HG03432 (cell line): ENCODE measurements around the gene SLC39A13.

ENCODE experiments used
- ATAC-seq: cut with Tn5 transposase; IDR thresholded peaks from one replicate; pipeline ENCODE4 v1.9.1; 2021; ENCODE audit warnings: mild to moderate bottlenecking, moderate library complexity; ENCODE audit not compliant: unreplicated experiment

The SLC39A13 gene

DNA sequence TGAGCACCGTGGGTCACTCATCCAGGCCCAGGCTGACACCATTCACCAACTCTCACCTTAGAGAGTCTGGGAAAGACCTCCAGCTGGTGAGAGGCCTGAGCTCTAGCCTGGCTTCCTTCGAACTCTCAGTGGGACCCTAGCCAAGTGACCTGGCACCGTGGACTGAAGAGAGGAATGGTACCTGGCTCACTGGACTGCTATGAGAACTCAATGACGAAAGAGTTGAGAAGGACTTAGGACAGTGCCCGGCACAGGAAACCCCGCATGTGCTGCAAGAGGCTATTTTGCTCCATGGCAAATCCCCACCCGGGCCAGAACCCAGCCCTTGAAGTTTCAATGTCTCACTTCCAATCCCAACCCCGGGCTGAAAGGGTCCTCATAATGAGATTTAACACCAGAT lies 41.2 kb downstream of the SLC39A13 start:
- ATAC-seq: no peak

DNA sequence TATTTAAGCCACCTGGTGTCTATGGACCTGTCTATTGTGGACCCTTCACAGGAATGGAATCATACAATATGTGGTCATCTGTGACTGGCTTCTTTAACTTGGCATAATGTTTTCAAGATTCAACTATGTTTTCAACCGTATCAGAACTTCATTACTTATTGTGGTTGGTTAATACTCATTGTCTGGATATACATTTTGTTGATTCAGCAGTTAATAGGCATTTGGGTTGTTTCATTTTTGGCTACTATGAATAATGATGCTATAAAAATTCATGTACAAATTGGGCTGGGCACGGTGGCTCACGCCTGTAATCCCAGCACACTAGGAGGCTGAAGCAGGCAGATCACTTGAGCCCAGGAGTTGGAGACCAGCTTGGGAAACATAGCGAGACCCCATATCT lies 43.0 kb downstream of the SLC39A13 start:
- ATAC-seq: no peak

DNA sequence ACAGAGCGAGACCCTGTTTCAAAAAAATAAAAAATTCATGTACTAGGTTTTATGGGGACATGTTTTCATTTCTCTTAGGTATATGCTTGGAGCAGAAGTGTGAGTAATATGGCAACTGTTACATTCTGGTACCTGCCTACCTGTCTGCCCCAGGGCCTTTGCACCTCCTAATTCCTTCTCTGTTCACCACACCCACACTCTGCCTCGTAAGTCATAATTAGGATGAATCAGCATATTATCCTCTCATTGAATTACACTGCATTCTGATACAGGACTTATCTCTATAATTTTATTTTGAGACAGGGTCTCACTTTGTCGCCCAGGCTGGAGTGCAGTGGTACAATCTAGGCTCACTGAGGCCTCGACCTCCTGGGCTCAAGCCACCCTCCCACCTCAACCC lies 43.6 kb downstream of the SLC39A13 start:
- no peak for ATAC-seq

DNA sequence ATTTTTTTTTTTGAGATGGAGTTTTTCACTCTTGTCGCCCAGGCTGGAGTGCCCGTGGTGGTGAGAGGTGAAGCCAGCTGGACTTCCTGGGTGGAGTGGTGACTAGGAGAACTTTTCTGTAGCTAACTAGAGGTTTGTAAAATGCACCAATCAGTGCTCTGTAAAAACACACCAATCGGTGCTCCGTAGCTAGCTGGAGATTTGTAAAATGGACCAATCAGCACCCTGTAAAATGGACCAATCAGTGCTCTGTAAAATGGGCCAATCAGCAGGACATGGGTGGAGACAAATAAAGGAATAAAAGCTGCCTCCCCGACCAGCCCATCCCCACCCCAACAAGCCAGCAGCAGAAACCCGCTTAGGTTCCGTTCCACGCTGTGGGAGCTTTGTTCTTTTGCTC lies 45.0 kb downstream of the SLC39A13 start:
- ATAC-seq: no peak

DNA sequence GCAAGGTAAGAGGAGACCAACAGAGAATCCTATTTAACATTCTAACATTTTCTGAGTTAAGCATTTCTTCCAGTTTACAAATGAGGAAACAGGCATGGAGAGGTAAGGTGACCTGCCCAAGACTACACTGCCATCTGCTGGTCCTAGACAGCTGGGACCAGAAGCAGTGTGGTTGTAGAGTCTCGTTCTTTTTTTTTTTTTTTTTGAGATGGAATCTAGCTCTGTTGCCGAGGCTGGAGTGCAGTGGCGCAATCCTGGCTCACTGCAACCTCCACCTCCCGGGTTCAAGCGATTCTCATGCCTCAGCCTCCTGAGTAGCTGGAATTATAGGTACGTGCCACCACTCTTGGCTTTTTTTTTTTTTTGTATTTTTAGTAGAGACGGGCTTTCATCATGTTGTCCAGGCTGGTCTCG lies 45.9 kb downstream of the SLC39A13 start:
- peak; percentile 71 for ATAC-seq

DNA sequence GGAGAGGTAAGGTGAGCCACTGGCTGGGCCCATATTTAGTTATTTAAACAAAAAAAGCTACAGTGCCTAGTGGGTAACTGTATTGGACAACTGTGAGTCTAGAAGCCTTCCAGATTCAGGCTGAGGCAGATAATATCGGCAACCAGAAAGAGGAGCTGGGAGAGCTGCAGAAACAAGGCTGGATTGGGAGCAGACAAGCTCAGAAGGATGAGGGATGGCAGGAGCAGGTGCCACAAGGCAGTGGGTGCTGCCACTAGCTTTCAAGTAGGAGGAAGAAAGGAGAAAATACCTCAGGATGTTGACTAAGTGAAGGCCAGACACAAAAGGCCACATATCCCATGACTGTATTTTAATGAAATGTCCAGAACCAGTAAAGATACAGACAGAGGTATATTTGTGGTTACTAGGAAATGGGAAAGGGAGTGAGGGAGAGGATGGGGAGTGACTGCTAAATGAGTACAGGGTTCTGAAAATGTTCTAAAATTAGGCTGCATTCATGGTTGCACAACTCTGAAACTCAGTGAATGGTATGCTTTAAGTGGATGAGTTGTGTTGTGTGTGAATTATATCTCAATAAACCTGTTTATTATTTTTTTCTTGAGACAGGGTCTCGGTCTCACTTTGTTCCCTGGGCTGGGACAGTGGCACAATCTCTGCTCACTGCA lies 52.3 kb downstream of the SLC39A13 start:
- ATAC-seq: no peak

DNA sequence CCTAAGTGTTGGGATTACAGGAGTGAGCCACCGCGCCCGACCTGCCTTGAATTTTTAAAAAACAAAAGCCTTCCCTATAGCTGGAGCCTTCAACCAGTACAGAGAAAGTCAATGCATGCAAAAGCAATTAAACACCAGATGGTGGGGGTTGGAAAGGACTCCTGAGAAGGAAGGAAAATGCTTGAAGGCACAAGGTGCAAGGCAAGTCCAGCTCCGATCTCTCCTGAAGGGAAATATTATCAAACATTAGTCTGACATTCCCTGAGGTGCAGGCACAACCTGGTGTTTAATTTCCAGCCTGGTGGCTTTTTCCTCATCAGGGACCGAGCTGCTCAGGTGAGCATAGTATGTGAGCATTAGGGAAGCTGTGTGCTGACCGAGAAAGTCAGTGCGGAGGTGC lies 53.5 kb downstream of the SLC39A13 start:
- no peak for ATAC-seq

DNA sequence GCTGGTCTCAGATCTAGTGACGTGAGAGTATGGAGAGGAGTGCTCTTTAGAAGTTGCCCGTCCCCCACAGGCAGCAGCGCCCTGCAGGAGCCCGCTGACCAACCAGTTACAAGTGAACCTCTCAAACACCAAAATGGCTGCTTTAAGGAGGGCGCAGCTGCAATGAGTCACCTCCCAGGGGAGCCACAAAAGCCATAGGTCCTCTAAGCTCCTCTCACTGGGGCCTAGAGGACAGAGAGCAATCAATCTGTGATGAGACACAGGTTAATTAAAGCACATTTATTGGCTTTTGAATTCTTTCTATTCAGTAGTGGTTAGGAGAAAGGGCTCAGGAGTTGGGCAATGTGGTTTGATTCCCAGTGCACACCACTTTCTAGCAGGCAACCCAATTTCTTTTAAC lies 56.1 kb downstream of the SLC39A13 start:
- ATAC-seq: no peak
